Keratinocyte (primary cell): ENCODE measurements around the gene CTCFL. TPM values are rescaled to one million over a fixed set of nuclear protein-coding genes. Genes with fewer than 3 reads are reported as not detected.

ENCODE experiments used
- DNase-seq: peaks from one replicate; pipeline ENCODE4 v3.0.0-alpha.2; 2011; ENCODE audit warnings: low read depth, missing footprints, low spot score
- FAIRE-seq: peaks from 2 replicates; lab custom pipeline; 2011; peaks lifted over from hg19 to GRCh38; lab: Jason Lieb, UNC
- H2AFZ ChIP-seq: 2 replicates; pipeline ENCODE4 v1.6.0; 2012; ENCODE audit warnings: low read length, control low read depth, inconsistent platforms; ENCODE audit not compliant: control insufficient read depth
- H3K27ac ChIP-seq: 2 replicates; pipeline ENCODE4 v1.5.1; 2011; ENCODE audit warnings: low read length; ENCODE audit not compliant: control insufficient read depth, insufficient read depth
- H3K27me3 ChIP-seq: 3 replicates; pipeline ENCODE4 v1.6.0; 2011; ENCODE audit warnings: low read length; ENCODE audit not compliant: control insufficient read depth, insufficient read depth; ENCODE audit errors: extremely low read depth
- H3K36me3 ChIP-seq, 2 experiments: 2 replicates in 1 of 2; 3 replicates in 1 of 2; pipeline ENCODE4 v1.5.1; 2011; ENCODE audit warnings: low read length in 2 of 2, mild to moderate bottlenecking in 1 of 2; ENCODE audit not compliant: control insufficient read depth in 2 of 2, insufficient read depth in 2 of 2; ENCODE audit errors: extremely low read depth in 1 of 2
- H3K4me1 ChIP-seq: 3 replicates; pipeline ENCODE4 v1.5.1; 2011; ENCODE audit warnings: low read length; ENCODE audit not compliant: control insufficient read depth, insufficient read depth; ENCODE audit errors: extremely low read depth
- H3K4me2 ChIP-seq: 3 replicates; pipeline ENCODE4 v1.6.0; 2011; ENCODE audit warnings: low read depth, low read length; ENCODE audit not compliant: control insufficient read depth, insufficient read depth; ENCODE audit errors: extremely low read depth
- H3K4me3 ChIP-seq, 3 experiments: fragments of 200-600 bp in 1 of 3; sonication (generic) in 1 of 3; 2 replicates in 2 of 3; 3 replicates in 1 of 3; pipeline ENCODE4 v1.5.1; 2011 to 2016; ENCODE audit warnings: low read length in 3 of 3, mild to moderate bottlenecking in 3 of 3, control low read depth in 2 of 3, inconsistent platforms in 1 of 3, low read depth in 1 of 3, mixed read lengths in 1 of 3, mixed run types in 1 of 3, moderate library complexity in 1 of 3; ENCODE audit not compliant: control insufficient read depth in 2 of 3, insufficient read depth in 2 of 3; ENCODE audit errors: extremely low read depth in 1 of 3
- H3K79me2 ChIP-seq: 2 replicates; pipeline ENCODE4 v1.6.0; 2012; ENCODE audit warnings: low read length; ENCODE audit not compliant: control insufficient read depth, insufficient read depth
- H3K9ac ChIP-seq: 3 replicates; pipeline ENCODE4 v1.6.0; 2011; ENCODE audit warnings: low read length; ENCODE audit not compliant: control insufficient read depth, insufficient read depth; ENCODE audit errors: extremely low read depth
- H3K9me1 ChIP-seq: 3 replicates; pipeline ENCODE4 v1.6.0; 2011; ENCODE audit warnings: low read length; ENCODE audit not compliant: control insufficient read depth, insufficient read depth; ENCODE audit errors: extremely low read depth
- H3K9me3 ChIP-seq: 2 replicates; pipeline ENCODE4 v1.5.1; 2012; ENCODE audit warnings: low read depth, low read length; ENCODE audit not compliant: control insufficient read depth
- H4K20me1 ChIP-seq: 3 replicates; pipeline ENCODE4 v1.6.0; 2011; ENCODE audit warnings: low read length; ENCODE audit not compliant: control insufficient read depth, insufficient read depth; ENCODE audit errors: extremely low read depth
- CTCF ChIP-seq, 3 experiments: IDR thresholded peaks in 1 of 3; conservative IDR thresholded peaks in 1 of 3; optimal IDR thresholded peaks in 1 of 3; 2 replicates in 2 of 3; 3 replicates in 1 of 3; pipeline versions ENCODE3 to v1.5.1; 2011; ENCODE audit warnings: low read length in 3 of 3, mild to moderate bottlenecking in 3 of 3, moderate library complexity in 2 of 3, control low read depth in 1 of 3, inconsistent platforms in 1 of 3; ENCODE audit not compliant: insufficient read depth in 2 of 3; ENCODE audit errors: extremely low read depth in 1 of 3
- EZH2 ChIP-seq: IDR thresholded peaks from one replicate; pipeline ENCODE4 v1.6.1; 2012; ENCODE audit warnings: inconsistent platforms, mild to moderate bottlenecking, low read length, moderate library complexity
- dilution Hi-C: fragments of 300-500 bp; cut with MboI; formaldehyde crosslinking; loops from one replicate; pipeline ENCODE4 v1.7.0; 2020; ENCODE audit warnings: low sequenced_read_pairs; ENCODE audit not compliant: extremely low pct_ligation_motif_present
- polyA plus RNA-seq, 5 experiments: library from polyadenylated mRNA; depleted of rRNA in 3 of 5; stranded (reverse) in 3 of 5; stranded (forward) in 1 of 5; unstranded in 1 of 5; fragments of >200 nt; gene quantifications; 1 replicate in 1 of 5; 2 replicates in 3 of 5; 3 replicates in 1 of 5; pipeline versions ENCODE4 v1.2.1 to v1.2.3, GENCODE V29; 2011 to 2012; ENCODE audit warnings: missing spikeins in 2 of 5, low read depth in 1 of 5, low replicate concordance in 1 of 5

Gene CTCFL
- polyA plus RNA-seq, 1 donor (not counting 4 experiments of a cell fraction or from before 2014, with no cell fraction given) = not detected

DNA sequence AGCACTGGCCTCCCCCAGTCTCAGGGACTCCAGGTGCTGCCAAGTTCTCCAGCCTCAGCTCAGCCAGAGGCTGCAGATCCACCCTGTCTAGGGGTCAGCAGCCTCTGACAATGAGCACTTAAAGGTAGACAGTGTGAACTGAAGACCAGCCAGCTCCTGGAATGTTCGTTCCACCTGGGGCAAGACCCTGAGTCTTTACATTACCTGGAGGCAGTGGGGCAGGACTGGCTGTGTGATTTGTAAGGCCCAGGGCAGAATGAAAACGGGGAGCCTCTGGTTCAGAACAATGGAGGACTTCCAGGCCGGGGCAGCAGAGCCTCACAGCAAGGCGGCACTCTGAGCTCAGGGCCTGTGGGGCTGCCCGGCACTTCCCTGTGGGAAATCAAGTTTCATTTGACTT is 65.0 kb downstream of the CTCFL start:
- H3K36me3 ChIP-seq = no peaks in the 10 kb centered on the region
- no peaks in the 10 kb centered on the region for H3K9me1 ChIP-seq
- H3K4me1 ChIP-seq = no peaks in the 10 kb centered on the region
- no peak overlapping the region for H2AFZ ChIP-seq
- H3K4me2 ChIP-seq = no peak overlapping the region
- TF ChIP-seq CTCF (optimal IDR thresholded peaks at IDR 0.05 in 1 of 3, IDR thresholded peaks at IDR 0.05 in 1 of 3, conservative IDR thresholded peaks at IDR 0.05 in 1 of 3; ENCODE audit: extremely low read depth in 1 of 3, insufficient read depth in 2 of 3, low read length in 3 of 3) = no peak
- no peak for TF ChIP-seq EZH2
- DNase-seq (no peak), FAIRE-seq (no peak)
- H4K20me1 ChIP-seq = no peaks in the 10 kb centered on the region
- no peak overlapping the region for H3K9ac ChIP-seq
- H3K4me3 ChIP-seq = no peak overlapping the region
- dilution Hi-C loops = no loop called here
- no peaks in the 10 kb centered on the region for H3K79me2 ChIP-seq
- H3K9me3 ChIP-seq = peaks cover 6% of the 10 kb centered on the region
- peaks cover 30% of the 10 kb centered on the region for H3K27me3 ChIP-seq
- no peak overlapping the region for H3K27ac ChIP-seq

GRCh38 chr20:57459278-57459677 is 65.7 kb downstream of the CTCFL start:
- DNase-seq = no peak

More at GRCh38 chr20:57459278-57459677, 65.7 kb downstream of the CTCFL start:
- no peaks in the 10 kb centered on the region for H3K79me2 ChIP-seq
- H3K4me1 ChIP-seq = no peaks in the 10 kb centered on the region
- no peaks in the 10 kb centered on the region for H3K9me1 ChIP-seq
- H3K36me3 ChIP-seq = no peaks in the 10 kb centered on the region
- no peak overlapping the region for H3K27ac ChIP-seq
- H4K20me1 ChIP-seq = no peaks in the 10 kb centered on the region
- no peak overlapping the region for H3K4me3 ChIP-seq
- no peak overlapping the region for H2AFZ ChIP-seq
- H3K9me3 ChIP-seq = peaks cover 6% of the 10 kb centered on the region
- dilution Hi-C loops = no loop called here
- no peak for FAIRE-seq
- no peak overlapping the region for H3K4me2 ChIP-seq
- TF ChIP-seq EZH2 = no peak
- TF ChIP-seq CTCF (optimal IDR thresholded peaks at IDR 0.05 in 1 of 3, IDR thresholded peaks at IDR 0.05 in 1 of 3, conservative IDR thresholded peaks at IDR 0.05 in 1 of 3; ENCODE audit: extremely low read depth in 1 of 3, insufficient read depth in 2 of 3, low read length in 3 of 3) = no peak
- H3K9ac ChIP-seq = no peak overlapping the region
- H3K27me3 ChIP-seq = peaks cover 32% of the 10 kb centered on the region
